Kidney (tissue), 14 donors: ENCODE data around the gene BTNL3. TPM values are rescaled to one million over a fixed set of nuclear protein-coding genes. Genes with fewer than 3 reads are reported as not detected.

Experiments
- DNase-seq, 5 donors: peaks; one replicate each; pipeline ENCODE4 v3.0.0-alpha.2; 2013 to 2020
- FAIRE-seq: peaks from 2 replicates; lab custom pipeline; 2012; peaks lifted over from hg19 to GRCh38; lab: Jason Lieb, UNC
- H3K27ac ChIP-seq, 2 donors: one replicate each; pipeline ENCODE4 v1.7.0; 2013; ENCODE audit warnings: low read depth in 2 of 2, low read length in 2 of 2, inconsistent platforms in 1 of 2
- H3K27me3 ChIP-seq: one replicate; pipeline ENCODE4 v1.7.1; 2013; ENCODE audit warnings: low read length, inconsistent platforms; ENCODE audit not compliant: control insufficient read depth, insufficient read depth
- H3K36me3 ChIP-seq, 3 donors: one replicate each; pipeline versions ENCODE4 v1.7.0 to v1.7.1; 2013; ENCODE audit warnings: low read length in 3 of 3, control low read depth in 1 of 3, inconsistent platforms in 1 of 3; ENCODE audit not compliant: insufficient read depth in 3 of 3, control insufficient read depth in 2 of 3
- H3K4me1 ChIP-seq, 3 donors: one replicate each; pipeline versions ENCODE4 v1.7.0 to v1.7.1; 2013; ENCODE audit warnings: low read length in 3 of 3, inconsistent platforms in 1 of 3, low read depth in 1 of 3; ENCODE audit not compliant: control insufficient read depth in 2 of 3, insufficient read depth in 2 of 3
- H3K4me3 ChIP-seq, 3 donors: one replicate each; pipeline versions ENCODE4 v1.7.0 to v1.8.1; 2013; ENCODE audit warnings: low read length in 3 of 3, control low read depth in 1 of 3, inconsistent platforms in 1 of 3
- H3K9ac ChIP-seq, 3 donors: one replicate each; pipeline versions ENCODE4 v1.7.0 to v1.7.1; 2013; ENCODE audit warnings: low read length in 3 of 3, control low read depth in 1 of 3, inconsistent platforms in 1 of 3
- H3K9me3 ChIP-seq, 3 donors: one replicate each; pipeline versions ENCODE4 v1.7.0 to v1.7.1; 2013; ENCODE audit warnings: low read length in 3 of 3, control low read depth in 1 of 3, inconsistent platforms in 1 of 3; ENCODE audit not compliant: control insufficient read depth in 2 of 3, insufficient read depth in 1 of 3
- intact Hi-C: fragments of 100-400 bp; cut with DNase I; formaldehyde crosslinking; loops from one replicate; pipeline ENCODE4 v1.11.1; 2022
- polyA plus RNA-seq: library from polyadenylated mRNA; stranded (reverse); fragments of 350-450 nt; fragmentation: Illumina TruSeq; extraction: RNeasy Lipid Tissue Mini Kit (QIAGEN cat#74804); gene quantifications from one replicate; pipeline ENCODE4 v1.2.3, GENCODE V29; 2014; ENCODE audit warnings: low read depth, low replicate concordance; ENCODE audit not compliant: insufficient read depth
- total RNA-seq: library from RNA; stranded (reverse); fragmentation: NEBNext Ultra II Directional; extraction: Animal tissue kit (Norgen Biotek cat#: 25700); gene quantifications from one replicate; pipeline ENCODE4 v1.2.1, GENCODE V29; 2021
- TF ChIP-seq, protein P1 (sequence below): IDR thresholded peaks from 3 replicates; pipeline ENCODE4 v1.5.1; 2012; ENCODE audit warnings: mild to moderate bottlenecking, moderate library complexity, borderline replicate concordance; ENCODE audit not compliant: insufficient read depth; ENCODE audit errors: extremely low read depth
- donor health status: control.
- donor health status: control.
- donor health status: control.
- donor health status: control.
- donor health status: control.
- donor health status: DM: yes; HTN: yes; CAD: no.
- donor health status: Normal renal cell carcinoma (clear cell type).

The BTNL3 gene
- total and polyA plus RNA-seq, 2 donors from 2014 or later: 0.30 TPM; not detected in 1

DNA sequence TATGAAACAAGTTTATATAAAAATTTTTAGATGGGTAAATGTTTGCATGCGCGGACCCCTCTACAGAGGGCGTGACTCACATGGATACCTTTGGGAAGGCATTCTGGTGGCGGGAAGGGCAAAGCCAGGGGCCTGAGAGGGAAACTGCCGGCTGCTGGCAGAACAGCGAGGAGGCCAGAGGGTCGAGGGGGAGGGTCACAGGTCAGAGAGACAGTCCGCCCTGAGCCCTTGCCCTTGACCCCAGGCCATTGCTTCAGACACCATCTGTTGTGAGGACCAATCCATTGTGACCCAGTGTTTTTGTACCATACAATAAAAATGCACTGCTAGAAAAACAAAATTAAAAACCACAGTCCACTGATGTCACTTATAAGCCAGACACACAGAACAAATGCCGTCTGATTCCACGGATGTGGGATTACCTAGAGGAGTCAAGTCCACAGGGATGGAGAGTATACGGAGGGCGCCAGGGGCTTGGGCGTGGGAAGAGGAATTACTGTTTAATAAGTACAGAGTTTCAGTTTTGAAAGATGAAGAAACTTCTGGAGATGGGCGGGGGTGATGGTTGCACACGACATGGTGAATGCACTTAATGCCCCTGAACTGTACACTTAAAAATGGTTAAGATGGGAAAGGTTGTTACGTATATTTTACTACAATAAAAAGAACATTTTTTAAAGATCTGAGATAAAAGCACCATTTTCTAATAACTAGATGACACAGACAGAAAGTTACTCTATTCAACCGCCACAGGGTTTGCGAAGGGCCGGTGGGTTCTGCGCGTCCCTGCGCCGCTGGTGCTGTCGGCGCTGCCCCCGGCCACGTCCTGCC, 63.4 kb downstream of the BTNL3 start:
- Histone ChIP-seq H3K9ac (no peak overlapping the region), H3K27me3 (peaks cover 24% of the 10 kb centered on the region), H3K4me1 (peaks cover 0 to 7% (median 0%) of the 10 kb centered on the region in 3 donors), H3K36me3 (no peaks in the 10 kb centered on the region), H3K4me3 (no peak overlapping the region), H3K9me3 (no peaks in the 10 kb centered on the region), H3K27ac (no peak overlapping the region)
- TF ChIP-seq, protein P1, sequence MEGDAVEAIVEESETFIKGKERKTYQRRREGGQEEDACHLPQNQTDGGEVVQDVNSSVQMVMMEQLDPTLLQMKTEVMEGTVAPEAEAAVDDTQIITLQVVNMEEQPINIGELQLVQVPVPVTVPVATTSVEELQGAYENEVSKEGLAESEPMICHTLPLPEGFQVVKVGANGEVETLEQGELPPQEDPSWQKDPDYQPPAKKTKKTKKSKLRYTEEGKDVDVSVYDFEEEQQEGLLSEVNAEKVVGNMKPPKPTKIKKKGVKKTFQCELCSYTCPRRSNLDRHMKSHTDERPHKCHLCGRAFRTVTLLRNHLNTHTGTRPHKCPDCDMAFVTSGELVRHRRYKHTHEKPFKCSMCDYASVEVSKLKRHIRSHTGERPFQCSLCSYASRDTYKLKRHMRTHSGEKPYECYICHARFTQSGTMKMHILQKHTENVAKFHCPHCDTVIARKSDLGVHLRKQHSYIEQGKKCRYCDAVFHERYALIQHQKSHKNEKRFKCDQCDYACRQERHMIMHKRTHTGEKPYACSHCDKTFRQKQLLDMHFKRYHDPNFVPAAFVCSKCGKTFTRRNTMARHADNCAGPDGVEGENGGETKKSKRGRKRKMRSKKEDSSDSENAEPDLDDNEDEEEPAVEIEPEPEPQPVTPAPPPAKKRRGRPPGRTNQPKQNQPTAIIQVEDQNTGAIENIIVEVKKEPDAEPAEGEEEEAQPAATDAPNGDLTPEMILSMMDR: no peak
- DNase-seq (no peak), FAIRE-seq (no peak)
- intact Hi-C loops: no loop called here

DNA sequence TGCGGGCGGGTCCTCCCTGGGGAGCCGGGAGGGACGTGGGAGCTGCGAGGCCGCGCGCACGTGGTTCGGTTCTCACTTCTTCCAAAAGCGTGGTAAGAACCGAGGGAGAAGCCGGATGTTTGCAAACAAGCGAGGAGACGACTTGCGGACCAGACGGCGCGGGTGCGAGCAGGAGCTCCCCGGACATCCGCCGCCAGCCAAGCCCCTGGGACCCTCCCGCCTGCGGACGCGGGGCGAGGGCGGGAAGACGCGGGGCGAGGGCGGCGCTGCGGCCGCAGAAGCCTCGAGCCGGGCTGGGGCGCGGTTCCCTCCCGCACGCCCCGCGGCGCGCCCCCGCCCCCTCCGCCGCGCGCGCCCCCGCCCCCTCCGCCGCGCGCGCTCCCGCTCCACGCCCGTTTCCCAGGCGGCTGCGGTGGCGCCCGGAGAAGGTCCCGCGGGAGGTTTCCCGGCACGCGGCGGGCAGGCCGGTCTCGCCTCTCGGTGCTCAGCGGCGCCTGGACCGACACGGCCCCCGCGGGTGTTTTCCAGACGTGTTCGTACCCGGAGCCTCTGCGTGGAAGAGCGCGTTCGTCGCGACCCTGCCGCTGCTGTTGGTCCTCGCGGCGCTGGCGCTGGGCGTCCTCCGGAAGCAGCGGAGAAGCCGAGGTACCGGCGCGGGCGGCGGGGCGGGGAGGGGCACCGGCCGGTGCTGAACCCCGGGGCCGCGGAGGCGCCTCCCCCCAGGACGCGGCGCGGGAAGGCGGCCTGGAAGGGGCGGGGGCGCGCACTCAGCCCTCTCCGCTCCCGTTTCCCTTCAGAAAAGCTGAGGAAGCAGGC, 64.2 kb downstream of the BTNL3 start:
- H3K36me3 ChIP-seq: no peaks in the 10 kb centered on the region
- TF ChIP-seq, protein P1: no peak
- peak in 1 of 5 donors; percentile 38 for DNase-seq
- no peaks in the 10 kb centered on the region for H3K9me3 ChIP-seq
- peaks cover 28% of the 10 kb centered on the region for H3K27me3 ChIP-seq
- no peak overlapping the region for H3K9ac ChIP-seq
- intact Hi-C loops: no loop called here
- no peak for FAIRE-seq
- H3K27ac ChIP-seq: no peak overlapping the region
- peak overlapping the region in 2 of 3 donors; percentile 57 to 69 for H3K4me3 ChIP-seq
- H3K4me1 ChIP-seq: peaks cover 0 to 7% (median 0%) of the 10 kb centered on the region in 3 donors

DNA sequence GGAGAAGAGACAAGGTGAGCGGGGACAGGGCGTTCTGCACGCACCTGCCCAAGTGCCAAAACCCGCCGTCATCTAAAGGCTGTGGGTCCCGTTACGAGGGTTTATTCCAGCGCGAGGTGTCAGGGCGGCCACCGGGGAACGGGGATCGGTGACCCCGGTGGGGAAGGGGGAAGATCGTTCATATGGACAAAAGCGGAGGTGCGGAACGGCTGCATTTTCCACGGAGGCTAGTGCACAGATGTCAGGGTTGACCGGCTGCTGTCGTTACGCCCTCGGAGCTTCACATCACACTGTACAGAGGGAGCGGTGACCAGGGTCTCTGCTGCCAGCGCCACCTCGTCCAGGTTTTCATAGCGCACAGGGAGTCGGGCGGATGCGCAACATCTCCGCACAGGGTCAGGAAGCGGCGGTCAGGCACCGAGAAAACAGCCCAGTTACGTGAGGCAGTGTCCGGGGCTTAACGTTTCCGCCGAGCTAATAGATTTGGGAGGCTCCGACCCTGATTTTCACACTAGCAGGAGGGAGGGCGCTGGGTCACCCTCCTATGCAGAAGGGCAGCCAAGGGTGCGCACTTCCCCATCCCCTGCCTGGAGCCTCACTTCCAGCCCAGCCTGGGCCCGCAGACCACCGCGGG, 65.0 kb downstream of the BTNL3 start:
- Histone ChIP-seq H3K36me3 (no peaks in the 10 kb centered on the region), H3K4me3 (peak overlapping the region; percentile 16 to 69 (median 57)), H3K27me3 (peaks cover 32% of the 10 kb centered on the region), H3K9ac (no peak overlapping the region), H3K4me1 (peaks cover 0 to 7% (median 0%) of the 10 kb centered on the region in 3 donors), H3K9me3 (no peaks in the 10 kb centered on the region), H3K27ac (no peak overlapping the region)
- TF ChIP-seq, protein P1: no peak
- intact Hi-C loops: no loop called here
- DNase-seq (peak in 3 of 5 donors; percentile 45 to 58 (median 57)), FAIRE-seq (no peak)
